BE2C (cell line): ENCODE data around the gene RELB.

Source experiments
- DNase-seq: peaks from one replicate; pipeline ENCODE4 v3.0.0-alpha.2; 2020
- H3K27me3 ChIP-seq: fragments of 250-450 bp; sonication (Bioruptor Pico); 2 replicates; pipeline ENCODE4 v1.5.1; 2020; ENCODE audit warnings: mild to moderate bottlenecking
- H3K36me3 ChIP-seq: fragments of 250-450 bp; sonication (Bioruptor Pico); 2 replicates; pipeline ENCODE4 v1.5.1; 2020; ENCODE audit warnings: mild to moderate bottlenecking
- H3K4me1 ChIP-seq: fragments of 250-450 bp; sonication (Bioruptor Pico); 2 replicates; pipeline ENCODE4 v1.5.1; 2020
- H3K4me3 ChIP-seq: 2 replicates; pipeline ENCODE4 v1.5.1; 2011; ENCODE audit warnings: low read depth, low read length
- H3K9me3 ChIP-seq: fragments of 250-450 bp; sonication (Bioruptor Pico); 2 replicates; pipeline ENCODE4 v1.5.1; 2020
- TF ChIP-seq, protein P1 (sequence below): IDR thresholded peaks from 2 replicates; pipeline ENCODE4 v1.5.1; 2012; ENCODE audit warnings: mild to moderate bottlenecking, low read depth, low read length

The RELB gene

DNA sequence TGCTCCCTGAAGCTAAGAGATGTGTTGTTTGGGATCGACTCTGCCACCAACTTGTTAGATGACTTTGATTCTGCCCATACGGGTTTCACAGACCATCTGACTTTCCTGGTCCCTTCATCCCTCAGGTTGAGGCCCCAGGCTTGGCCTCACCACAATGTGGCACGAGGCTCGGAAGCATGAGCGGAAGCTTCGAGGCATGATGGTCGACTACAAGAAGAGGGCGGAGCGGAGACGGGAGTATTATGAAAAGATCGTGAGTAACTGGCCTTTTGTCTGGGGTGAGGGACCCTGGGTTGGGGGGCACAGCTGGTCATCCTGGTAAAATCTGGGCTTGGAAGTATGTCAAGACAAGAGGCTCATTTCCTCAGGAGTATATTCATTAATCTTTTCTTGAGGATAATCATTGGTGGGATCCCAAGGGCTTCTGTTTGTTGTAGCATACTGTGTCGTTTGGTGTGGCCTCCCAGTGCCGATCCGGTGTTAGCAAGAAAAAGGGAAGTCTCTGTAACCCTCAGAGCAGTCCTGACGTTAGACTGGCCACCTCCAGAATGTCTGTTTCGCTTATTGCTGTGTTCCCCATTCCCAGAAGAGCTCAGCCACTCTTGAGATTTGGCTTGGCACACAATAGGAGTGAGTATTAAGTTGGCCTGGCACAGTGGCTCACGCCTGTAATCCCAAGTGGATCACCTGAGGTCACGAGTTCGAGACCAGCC, 39.0 kb downstream of the RELB start:
- peaks cover 47% of the 10 kb centered on the region for H3K36me3 ChIP-seq
- H3K4me3 ChIP-seq, result peak overlapping the region; percentile 95

DNA sequence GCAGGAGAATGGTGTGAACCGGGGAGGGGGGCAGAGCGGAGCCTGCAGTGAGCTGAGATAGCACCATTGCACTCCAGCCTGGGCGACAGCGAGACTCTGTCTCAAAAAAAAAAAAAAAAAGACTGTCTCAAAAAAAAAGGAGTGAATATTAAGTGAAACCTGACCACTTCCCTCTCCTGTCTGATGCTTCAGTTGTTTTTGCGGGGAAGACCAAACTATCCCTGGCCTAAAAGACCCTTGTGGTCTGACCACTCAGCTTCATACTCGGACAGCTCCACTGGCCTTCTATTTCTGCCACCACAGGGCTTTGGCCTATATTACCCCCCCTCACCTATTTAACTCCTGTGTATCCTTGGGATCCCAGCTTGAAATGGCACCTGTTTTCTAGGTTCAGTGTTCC, 39.9 kb downstream of the RELB start:
- Histone ChIP-seq H3K36me3 (peaks cover 53% of the 10 kb centered on the region), H3K4me3 (no peak overlapping the region), H3K9me3 (no peaks in the 10 kb centered on the region), H3K4me1 (peaks cover 3% of the 10 kb centered on the region; the same call in 1 of the 2 replicates), H3K27me3 (no peaks in the 10 kb centered on the region)
- DNase-seq, result no peak
- TF ChIP-seq, protein P1, sequence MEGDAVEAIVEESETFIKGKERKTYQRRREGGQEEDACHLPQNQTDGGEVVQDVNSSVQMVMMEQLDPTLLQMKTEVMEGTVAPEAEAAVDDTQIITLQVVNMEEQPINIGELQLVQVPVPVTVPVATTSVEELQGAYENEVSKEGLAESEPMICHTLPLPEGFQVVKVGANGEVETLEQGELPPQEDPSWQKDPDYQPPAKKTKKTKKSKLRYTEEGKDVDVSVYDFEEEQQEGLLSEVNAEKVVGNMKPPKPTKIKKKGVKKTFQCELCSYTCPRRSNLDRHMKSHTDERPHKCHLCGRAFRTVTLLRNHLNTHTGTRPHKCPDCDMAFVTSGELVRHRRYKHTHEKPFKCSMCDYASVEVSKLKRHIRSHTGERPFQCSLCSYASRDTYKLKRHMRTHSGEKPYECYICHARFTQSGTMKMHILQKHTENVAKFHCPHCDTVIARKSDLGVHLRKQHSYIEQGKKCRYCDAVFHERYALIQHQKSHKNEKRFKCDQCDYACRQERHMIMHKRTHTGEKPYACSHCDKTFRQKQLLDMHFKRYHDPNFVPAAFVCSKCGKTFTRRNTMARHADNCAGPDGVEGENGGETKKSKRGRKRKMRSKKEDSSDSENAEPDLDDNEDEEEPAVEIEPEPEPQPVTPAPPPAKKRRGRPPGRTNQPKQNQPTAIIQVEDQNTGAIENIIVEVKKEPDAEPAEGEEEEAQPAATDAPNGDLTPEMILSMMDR, result no peak

More for the DNA sequence above, 39.0 kb downstream of the RELB start:
- DNase-seq, result no peak
- no peaks in the 10 kb centered on the region for H3K9me3 ChIP-seq
- peaks cover 3% of the 10 kb centered on the region; the same call in 1 of the 2 replicates for H3K4me1 ChIP-seq
- no peaks in the 10 kb centered on the region for H3K27me3 ChIP-seq
- TF ChIP-seq, protein P1, result no peak

DNA sequence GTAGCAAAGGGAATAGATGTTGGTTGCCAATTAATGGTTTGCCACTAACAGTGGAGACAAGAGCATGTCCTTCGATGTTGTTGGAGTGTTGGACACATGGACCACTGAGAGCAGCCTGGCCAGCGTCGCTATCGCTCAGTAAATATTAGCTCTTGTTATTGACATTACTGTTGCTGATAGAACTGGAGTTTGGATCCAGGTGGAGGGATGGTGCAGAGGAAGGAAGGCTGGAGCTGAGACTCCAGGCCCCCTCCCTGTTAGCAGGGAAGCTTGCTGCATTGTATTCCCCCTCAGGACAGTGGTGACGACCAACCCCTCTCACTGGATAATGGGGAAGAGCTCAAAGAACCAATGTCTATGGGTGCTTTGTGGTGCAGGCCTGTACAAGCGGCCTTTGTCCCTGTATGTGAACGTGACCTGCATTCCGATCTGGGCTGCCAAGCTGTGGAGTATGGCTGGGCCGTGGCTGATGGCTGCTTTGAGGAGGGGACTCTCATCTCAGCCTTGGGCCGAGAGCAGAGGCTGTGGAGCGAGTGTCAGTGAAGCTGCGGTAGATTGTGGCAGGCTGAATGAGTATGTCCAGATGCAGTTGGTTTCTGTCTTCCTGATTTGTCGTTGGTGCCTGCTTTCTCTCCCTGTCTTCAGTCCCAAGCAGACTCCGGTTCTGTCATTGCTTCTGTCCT, 44.5 kb downstream of the RELB start:
- no peaks in the 10 kb centered on the region for H3K27me3 ChIP-seq
- TF ChIP-seq, protein P1, result no peak

DNA sequence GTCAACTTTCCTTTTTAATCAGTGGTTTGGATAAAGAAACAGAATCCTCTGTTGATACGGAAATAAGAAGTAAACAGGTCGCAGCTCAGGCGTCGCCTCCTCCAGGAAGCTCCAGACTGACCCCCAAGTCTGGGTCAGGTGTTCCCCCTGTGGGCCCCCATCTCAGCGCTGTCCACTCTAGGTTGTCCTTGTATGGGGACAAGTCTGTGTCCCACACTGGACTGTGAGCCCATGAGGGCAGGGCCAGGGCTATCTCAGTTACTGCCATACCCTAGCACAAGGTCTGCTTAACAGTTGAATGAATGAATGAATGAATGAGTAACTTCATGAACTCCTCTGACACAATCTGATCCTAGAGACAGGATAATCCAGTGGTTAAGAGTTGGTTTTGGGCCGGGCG, 45.1 kb downstream of the RELB start:
- no peak overlapping the region for H3K4me3 ChIP-seq
- no peaks in the 10 kb centered on the region for H3K9me3 ChIP-seq
- peaks cover 44% of the 10 kb centered on the region for H3K36me3 ChIP-seq
- H3K4me1 ChIP-seq, result no peaks in the 10 kb centered on the region
- no peak for DNase-seq
- no peaks in the 10 kb centered on the region for H3K27me3 ChIP-seq
- TF ChIP-seq, protein P1, result no peak

More for the DNA sequence above, 44.5 kb downstream of the RELB start:
- no peak for DNase-seq
- H3K4me3 ChIP-seq, result no peak overlapping the region
- H3K4me1 ChIP-seq, result no peaks in the 10 kb centered on the region
- H3K9me3 ChIP-seq, result no peaks in the 10 kb centered on the region
- H3K36me3 ChIP-seq, result peaks cover 47% of the 10 kb centered on the region

DNA sequence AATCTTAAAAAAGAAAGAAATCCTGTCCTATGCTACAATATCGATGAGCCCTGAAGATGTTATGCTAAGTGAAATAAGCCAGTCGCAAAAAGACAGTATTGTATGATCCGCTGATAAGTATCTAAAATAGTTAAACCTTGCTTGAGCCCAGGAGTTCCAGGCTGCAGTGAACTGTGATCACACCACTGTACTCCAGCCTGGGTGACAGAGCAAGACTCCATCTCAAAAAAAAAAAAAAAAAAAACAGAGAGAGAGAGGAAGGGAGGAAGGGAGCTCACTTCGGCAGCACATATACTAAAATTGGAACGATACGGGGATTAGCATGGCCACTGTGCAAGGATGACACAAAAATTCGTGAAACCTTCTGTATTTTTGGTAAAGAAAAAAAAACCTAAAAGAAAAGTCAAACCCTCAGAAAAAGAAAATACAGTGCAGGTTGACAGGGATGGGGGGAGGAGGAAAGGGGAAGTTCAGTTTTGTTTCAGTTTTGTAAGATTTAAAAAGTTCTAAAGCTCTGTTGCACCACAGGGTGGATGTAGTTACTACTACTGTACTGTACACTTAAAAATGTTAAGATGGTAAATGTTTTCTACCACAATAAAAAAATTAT, 46.0 kb downstream of the RELB start:
- TF ChIP-seq, protein P1, result no peak
- Histone ChIP-seq H3K4me1 (no peaks in the 10 kb centered on the region), H3K27me3 (no peaks in the 10 kb centered on the region), H3K9me3 (no peaks in the 10 kb centered on the region), H3K36me3 (peaks cover 39% of the 10 kb centered on the region), H3K4me3 (no peak overlapping the region)
- no peak for DNase-seq
